ENCODE data around the gene DLG1.

DNA sequence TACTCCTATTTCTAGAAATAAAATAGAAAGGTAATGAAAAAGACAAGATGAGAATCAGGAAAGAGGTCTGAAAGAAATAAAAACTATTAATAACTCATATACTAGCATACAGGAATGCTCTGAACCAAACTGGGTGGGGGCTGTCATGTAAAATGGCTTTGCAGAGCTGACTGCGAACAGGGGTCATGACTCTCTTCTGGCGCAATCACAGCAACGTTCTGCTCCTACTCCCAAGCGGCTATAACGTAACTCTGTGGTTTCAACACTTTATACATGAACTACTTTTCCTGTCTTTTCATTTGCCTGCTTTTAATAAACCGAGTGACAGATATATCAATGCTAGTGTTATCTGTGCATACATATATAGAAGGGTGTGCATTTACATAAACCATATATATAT lies 116.7 kb downstream of the DLG1 start:
- TF ChIP-seq, protein P1, sequence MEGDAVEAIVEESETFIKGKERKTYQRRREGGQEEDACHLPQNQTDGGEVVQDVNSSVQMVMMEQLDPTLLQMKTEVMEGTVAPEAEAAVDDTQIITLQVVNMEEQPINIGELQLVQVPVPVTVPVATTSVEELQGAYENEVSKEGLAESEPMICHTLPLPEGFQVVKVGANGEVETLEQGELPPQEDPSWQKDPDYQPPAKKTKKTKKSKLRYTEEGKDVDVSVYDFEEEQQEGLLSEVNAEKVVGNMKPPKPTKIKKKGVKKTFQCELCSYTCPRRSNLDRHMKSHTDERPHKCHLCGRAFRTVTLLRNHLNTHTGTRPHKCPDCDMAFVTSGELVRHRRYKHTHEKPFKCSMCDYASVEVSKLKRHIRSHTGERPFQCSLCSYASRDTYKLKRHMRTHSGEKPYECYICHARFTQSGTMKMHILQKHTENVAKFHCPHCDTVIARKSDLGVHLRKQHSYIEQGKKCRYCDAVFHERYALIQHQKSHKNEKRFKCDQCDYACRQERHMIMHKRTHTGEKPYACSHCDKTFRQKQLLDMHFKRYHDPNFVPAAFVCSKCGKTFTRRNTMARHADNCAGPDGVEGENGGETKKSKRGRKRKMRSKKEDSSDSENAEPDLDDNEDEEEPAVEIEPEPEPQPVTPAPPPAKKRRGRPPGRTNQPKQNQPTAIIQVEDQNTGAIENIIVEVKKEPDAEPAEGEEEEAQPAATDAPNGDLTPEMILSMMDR (IDR thresholded peaks at IDR 0.05) = no peak
- TF ChIP-seq EZH2phosphoT487 (IDR thresholded peaks at IDR 0.05) = no peak

All from neural progenitor cell (in vitro differentiated cells).